Activated CD4-positive, alpha-beta memory T cell treated with anti-CD3 and anti-CD28 coated beads for 36 hours (primary cell): ENCODE measurements around the gene PTEN. TPM values are rescaled to one million over a fixed set of nuclear protein-coding genes. Genes with fewer than 3 reads are reported as not detected.

Source experiments
- CTCF ChIA-PET: fragments of 350-600 bp; sonication (Branson Sonifier 250); formaldehyde crosslinking; loops from one replicate; lab custom pipeline; 2021; ENCODE audit warnings: antibody characterized with exemption, inconsistent platforms; lab: Charles Lee
- POLR2A ChIA-PET: fragments of 350-600 bp; sonication (Branson Sonifier 250); formaldehyde crosslinking; loops from one replicate; lab custom pipeline; 2021; ENCODE audit warnings: antibody characterized with exemption; lab: Charles Lee
- DNase-seq: peaks from one replicate; pipeline ENCODE4 v3.0.0-alpha.2; 2020
- H3K27ac Mint-ChIP-seq: one replicate; pipeline ENCODE4 v1.8.0; 2021; ENCODE audit warnings: mixed read lengths
- H3K27me3 Mint-ChIP-seq: one replicate; pipeline ENCODE4 v1.8.0; 2021; ENCODE audit warnings: mixed read lengths
- H3K36me3 Mint-ChIP-seq: one replicate; pipeline ENCODE4 v1.8.0; 2021; ENCODE audit warnings: mixed read lengths
- H3K4me1 Mint-ChIP-seq: one replicate; pipeline ENCODE4 v1.8.0; 2021; ENCODE audit warnings: low read depth, mixed read lengths
- H3K4me3 Mint-ChIP-seq: one replicate; pipeline ENCODE4 v1.8.0; 2021; ENCODE audit warnings: mild to moderate bottlenecking, mixed read lengths
- H3K9me3 Mint-ChIP-seq: one replicate; pipeline ENCODE4 v1.8.0; 2021; ENCODE audit warnings: mixed read lengths
- intact Hi-C: fragments of 100-400 bp; cut with micrococcal nuclease; formaldehyde crosslinking; loops from one replicate; pipeline ENCODE4 v1.15.1; 2023
- total RNA-seq, 2 experiments: library from RNA; stranded (reverse); gene quantifications; one replicate each; pipeline ENCODE4 v1.2.3, GENCODE V29; 2021

PTEN gene
- total RNA-seq, 2 experiments from 2014 or later: 31.9 to 36.8 TPM

GRCh38 chr10:87829986-87830729 is 33.3 kb upstream of the PTEN start:
- CTCF ChIA-PET: interaction anchor here (1.3 to 1.4 kb wide), 2 partner anchors 32 to 753 kb away, joined by 3 to 4 read pairs; partner anchors contain the start of genes KLLN, PTEN and RNLS
- Mint-ChIP-seq H3K27me3 (peaks cover 2% of the 10 kb centered on the region), H3K36me3 (peaks cover 3% of the 10 kb centered on the region), H3K4me3 (no peak overlapping the region), H3K27ac (no peak overlapping the region), H3K9me3 (no peaks in the 10 kb centered on the region), H3K4me1 (peaks cover 38% of the 10 kb centered on the region)
- no peak for DNase-seq
- POLR2A ChIA-PET: interaction anchor here (0.7 to 3.6 kb wide), 3 partner anchors 12 to 33 kb away, joined by 3 to 21 read pairs (median 3); partner anchors contain the start of genes ATAD1, KLLN and PTEN
- intact Hi-C loops: loop anchor here (1.0 kb wide), 1 partner anchor 261 kb away; no protein-coding TSS in a partner anchor

GRCh38 chr10:87836098-87836497 is 27.3 kb upstream of the PTEN start:
- intact Hi-C loops: no loop called here
- no peak overlapping the region for H3K4me3 Mint-ChIP-seq
- H3K27ac Mint-ChIP-seq: no peak overlapping the region
- peaks cover 3% of the 10 kb centered on the region for H3K4me1 Mint-ChIP-seq
- peaks cover 2% of the 10 kb centered on the region for H3K36me3 Mint-ChIP-seq
- ChIA-PET CTCF (no interaction called here), POLR2A (no interaction called here)
- peaks cover 2% of the 10 kb centered on the region for H3K9me3 Mint-ChIP-seq
- H3K27me3 Mint-ChIP-seq: no peaks in the 10 kb centered on the region
- DNase-seq: no peak

GRCh38 chr10:87837445-87837844 is 26.0 kb upstream of the PTEN start:
- ChIA-PET POLR2A (no interaction called here), CTCF (no interaction called here)
- peaks cover 2% of the 10 kb centered on the region for H3K36me3 Mint-ChIP-seq
- H3K27me3 Mint-ChIP-seq: no peaks in the 10 kb centered on the region
- peaks cover 2% of the 10 kb centered on the region for H3K9me3 Mint-ChIP-seq
- no peaks in the 10 kb centered on the region for H3K4me1 Mint-ChIP-seq
- intact Hi-C loops: no loop called here
- no peak overlapping the region for H3K4me3 Mint-ChIP-seq
- no peak for DNase-seq
- H3K27ac Mint-ChIP-seq: no peak overlapping the region

GRCh38 chr10:87838650-87839049 is 24.8 kb upstream of the PTEN start:
- no peak for DNase-seq
- Mint-ChIP-seq H3K27ac (no peak overlapping the region), H3K4me1 (no peaks in the 10 kb centered on the region), H3K4me3 (no peak overlapping the region), H3K9me3 (peaks cover 2% of the 10 kb centered on the region), H3K27me3 (no peaks in the 10 kb centered on the region), H3K36me3 (peaks cover 2% of the 10 kb centered on the region)
- intact Hi-C loops: no loop called here
- POLR2A ChIA-PET: no interaction called here
- CTCF ChIA-PET: no interaction called here

GRCh38 chr10:87841186-87841585 is 22.2 kb upstream of the PTEN start:
- intact Hi-C loops: no loop called here
- Mint-ChIP-seq H3K9me3 (peaks cover under 1% of the 10 kb centered on the region), H3K4me1 (no peaks in the 10 kb centered on the region), H3K27ac (no peak overlapping the region), H3K4me3 (no peak overlapping the region), H3K27me3 (no peaks in the 10 kb centered on the region), H3K36me3 (peaks cover under 1% of the 10 kb centered on the region)
- POLR2A ChIA-PET: no interaction called here
- CTCF ChIA-PET: interaction anchor here (1.0 to 1.2 kb wide), 2 partner anchors 8 to 548 kb away, joined by 3 read pairs; no protein-coding TSS in a partner anchor
- DNase-seq: no peak

- Mint-ChIP-seq H3K4me1 (no peaks in the 10 kb centered on the region), H3K27ac (no peak overlapping the region), H3K27me3 (no peaks in the 10 kb centered on the region), H3K4me3 (no peak overlapping the region), H3K36me3 (no peaks in the 10 kb centered on the region), H3K9me3 (no peaks in the 10 kb centered on the region)
- POLR2A ChIA-PET: no interaction called here
- intact Hi-C loops: no loop called here
- no peak for DNase-seq
- CTCF ChIA-PET: interaction anchor here (0.7 kb wide), 1 partner anchor 100 kb away, joined by 3 read pairs; no protein-coding TSS in a partner anchor
Measured at GRCh38 chr10:87842220-87842641, 21.2 kb upstream of the PTEN start.

GRCh38 chr10:87842776-87843497 is 20.5 kb upstream of the PTEN start:
- Mint-ChIP-seq H3K36me3 (no peaks in the 10 kb centered on the region), H3K4me1 (no peaks in the 10 kb centered on the region), H3K27me3 (no peaks in the 10 kb centered on the region), H3K27ac (no peak overlapping the region), H3K9me3 (no peaks in the 10 kb centered on the region), H3K4me3 (no peak overlapping the region)
- POLR2A ChIA-PET: no interaction called here
- CTCF ChIA-PET: no interaction called here
- DNase-seq: no peak
- intact Hi-C loops: no loop called here

- Mint-ChIP-seq H3K4me3 (no peak overlapping the region), H3K27me3 (no peaks in the 10 kb centered on the region), H3K36me3 (no peaks in the 10 kb centered on the region), H3K9me3 (no peaks in the 10 kb centered on the region), H3K4me1 (no peaks in the 10 kb centered on the region), H3K27ac (no peak overlapping the region)
- intact Hi-C loops: no loop called here
- DNase-seq: no peak
- ChIA-PET CTCF (no interaction called here), POLR2A (no interaction called here)
Measured at GRCh38 chr10:87843714-87844113, 19.7 kb upstream of the PTEN start.

- H3K27ac Mint-ChIP-seq: no peak overlapping the region
- no peaks in the 10 kb centered on the region for H3K27me3 Mint-ChIP-seq
- no peaks in the 10 kb centered on the region for H3K36me3 Mint-ChIP-seq
- intact Hi-C loops: no loop called here
- ChIA-PET POLR2A (interaction anchor here (0.6 kb wide), 1 partner anchor 244 kb away, joined by 3 read pairs; no protein-coding TSS in a partner anchor), CTCF (interaction anchor here (1.5 to 2.0 kb wide), 2 partner anchors 17 to 543 kb away, joined by 3 to 7 read pairs; no protein-coding TSS in a partner anchor)
- DNase-seq: no peak
- no peaks in the 10 kb centered on the region for H3K4me1 Mint-ChIP-seq
- no peak overlapping the region for H3K4me3 Mint-ChIP-seq
- no peaks in the 10 kb centered on the region for H3K9me3 Mint-ChIP-seq
Measured at GRCh38 chr10:87844837-87845623, 18.4 kb upstream of the PTEN start.

- no peak for DNase-seq
- Mint-ChIP-seq H3K36me3 (no peaks in the 10 kb centered on the region), H3K27ac (no peak overlapping the region), H3K27me3 (no peaks in the 10 kb centered on the region), H3K4me3 (no peak overlapping the region), H3K4me1 (no peaks in the 10 kb centered on the region), H3K9me3 (no peaks in the 10 kb centered on the region)
- intact Hi-C loops: no loop called here
- POLR2A ChIA-PET: interaction anchor here (0.6 kb wide), 1 partner anchor 244 kb away, joined by 3 read pairs; no protein-coding TSS in a partner anchor
- CTCF ChIA-PET: interaction anchor here (1.0 to 2.0 kb wide), 3 partner anchors 17 to 707 kb away, joined by 3 to 7 read pairs (median 3); no protein-coding TSS in a partner anchor
Measured at GRCh38 chr10:87845624-87845998, 17.8 kb upstream of the PTEN start.

GRCh38 chr10:87846023-87846422 is 17.4 kb upstream of the PTEN start:
- Mint-ChIP-seq H3K27ac (no peak overlapping the region), H3K36me3 (no peaks in the 10 kb centered on the region), H3K4me3 (no peak overlapping the region), H3K4me1 (peaks cover 3% of the 10 kb centered on the region), H3K27me3 (no peaks in the 10 kb centered on the region), H3K9me3 (no peaks in the 10 kb centered on the region)
- POLR2A ChIA-PET: no interaction called here
- intact Hi-C loops: no loop called here
- no peak for DNase-seq
- CTCF ChIA-PET: interaction anchor here (1.0 to 2.0 kb wide), 3 partner anchors 16 to 707 kb away, joined by 3 to 7 read pairs (median 3); no protein-coding TSS in a partner anchor
